ENCODE measurements around the gene DZIP1. TPM values are rescaled to one million over a fixed set of nuclear protein-coding genes. Genes with fewer than 3 reads are reported as not detected.
A peak's percentile ranks its signal among the peaks of the same experiment; 100 is the strongest.
"Not testable (repeated sequence)": the region's sequence is repeated elsewhere in the genome, so short reads cannot be mapped to it uniquely, and the experiment has no call there.

Gene DZIP1
- total RNA-seq (2021; ENCODE audit: unreplicated experiment) (0.17 TPM), Bru-seq, nascent RNA (percentile 6 among the genes with signal in this experiment), BruChase-seq, experiment 1, labeled RNA remaining after a 6-hour chase (percentile 5 among the genes with signal in this experiment), BruChase-seq, experiment 2, labeled RNA remaining after a 2-hour chase (percentile 9 among the genes with signal in this experiment)
- polyA plus RNA-seq (2012), result 0.04 TPM in 1 of 2 replicates, not detected in the other
- long read RNA-seq, result 0 reads

GRCh38 chr13:95644601-95645052, at the start of gene DZIP1:
TSS of gene DZIP1 (minus strand) at chr13:95644706. CDS start at chr13:95642029, 2,677 bp downstream.
- no peak within 1 kb of the TSS for H2AFZ ChIP-seq (ENCODE audit: low read depth, low read length, poor library complexity, severe bottlenecking)
- ChIA-PET POLR2A (no interaction called here), CTCF (interaction anchor here (0.7 to 1.3 kb wide), 2 partner anchors 17 to 21 kb away, joined by 4 to 5 read pairs; no protein-coding TSS in a partner anchor), RAD21 (ENCODE audit: low non-redundant PET in 1 of 2, low total read pairs in 2 of 2, uncharacterized antibody in 2 of 2, unreplicated experiment in 2 of 2) (no interaction called here)
- TF ChIP-seq ZNF274 (IDR thresholded peaks at IDR 0.05; ENCODE audit: low read depth, low read length) (no peak), FOSL1 (IDR thresholded peaks at IDR 0.05; ENCODE audit: low read depth) (no peak), EZH2 (IDR thresholded peaks at IDR 0.05) (no peak), EZH2phosphoT487 (IDR thresholded peaks at IDR 0.05; ENCODE audit: borderline replicate concordance) (no peak), SIN3A (IDR thresholded peaks at IDR 0.05; ENCODE audit: low read depth) (no peak), SRF (IDR thresholded peaks at IDR 0.05; ENCODE audit: low read depth) (no peak), TCF7L2 (IDR thresholded peaks at IDR 0.05; ENCODE audit: borderline replicate concordance, extremely low read depth, insufficient read depth, insufficient read length) (no peak), MAX (IDR thresholded peaks at IDR 0.05) (no peak), JUND (IDR thresholded peaks at IDR 0.05) (no peak), RAD21 (IDR thresholded peaks at IDR 0.05; ENCODE audit: low read depth) (no peak), ATF3 (IDR thresholded peaks at IDR 0.05) (no peak), REST (IDR thresholded peaks at IDR 0.05; ENCODE audit: low read depth) (no peak), EGR1 (IDR thresholded peaks at IDR 0.05; ENCODE audit: low read depth) (no peak), CBX3 (IDR thresholded peaks at IDR 0.05; ENCODE audit: low read depth) (no peak)
- no peak within 1 kb of the TSS for H3K4me3 ChIP-seq (replicated peaks in 1 of 2; ENCODE audit: low read depth in 1 of 2, low read length in 2 of 2)
- DNase-seq (ENCODE audit: low read depth, low spot score) (no peak), ATAC-seq (no peak)
- H4K20me1 ChIP-seq (ENCODE audit: insufficient read depth), result no peaks in the 10 kb centered on the region
- intact Hi-C loops (cut with micrococcal nuclease), result no loop called here
- no peaks in the 10 kb centered on the region for H3K27me3 ChIP-seq (ENCODE audit: insufficient read depth, low read length)
- no peak within 1 kb of the TSS for H3K4me2 ChIP-seq (ENCODE audit: low read length)
- H3K79me2 ChIP-seq (ENCODE audit: insufficient read depth, low read length), result no peaks in the 10 kb centered on the region
- no peaks in the 10 kb centered on the region for H3K36me3 ChIP-seq (ENCODE audit: control insufficient read depth in 1 of 2, insufficient read depth in 2 of 2, low read length in 2 of 2)
- no peaks in the 10 kb centered on the region for H3K9me2 ChIP-seq (ENCODE audit: insufficient read depth)
- H3K4me1 ChIP-seq (ENCODE audit: control insufficient read depth in 1 of 2, insufficient read depth in 2 of 2, low read length in 2 of 2), result no peaks in the 10 kb centered on the region
- no TSS peak for BruUV-seq (replicated peaks)
- no peaks in the 10 kb centered on the region for H3K9me3 ChIP-seq (ENCODE audit: control insufficient read depth in 1 of 2, insufficient read depth in 1 of 2, low read depth in 1 of 2, low read length in 2 of 2)
- no peak within 1 kb of the TSS for H3K27ac ChIP-seq (ENCODE audit: low read depth, low read length)
- H3K9ac ChIP-seq (ENCODE audit: low read length), result no peak within 1 kb of the TSS

- POLR2A ChIA-PET; ATAC-seq; BruUV-seq (replicated peaks); intact Hi-C loops (cut with micrococcal nuclease); CTCF ChIA-PET; H3K27ac ChIP-seq (ENCODE audit: low read depth, low read length); H4K20me1 ChIP-seq (ENCODE audit: insufficient read depth); H3K9me2 ChIP-seq (ENCODE audit: insufficient read depth); H3K4me1 ChIP-seq (ENCODE audit: control insufficient read depth in 1 of 2, insufficient read depth in 2 of 2, low read length in 2 of 2); DNase-seq (ENCODE audit: low read depth, low spot score); H3K27me3 ChIP-seq (ENCODE audit: insufficient read depth, low read length); H3K9me3 ChIP-seq (ENCODE audit: control insufficient read depth in 1 of 2, insufficient read depth in 1 of 2, low read depth in 1 of 2, low read length in 2 of 2); H3K4me2 ChIP-seq (ENCODE audit: low read length); H3K36me3 ChIP-seq (ENCODE audit: control insufficient read depth in 1 of 2, insufficient read depth in 2 of 2, low read length in 2 of 2); H3K9ac ChIP-seq (ENCODE audit: low read length); RAD21 ChIA-PET (ENCODE audit: low non-redundant PET in 1 of 2, low total read pairs in 2 of 2, uncharacterized antibody in 2 of 2, unreplicated experiment in 2 of 2); H2AFZ ChIP-seq (ENCODE audit: low read depth, low read length, poor library complexity, severe bottlenecking); H3K4me3 ChIP-seq (replicated peaks in 1 of 2; ENCODE audit: low read depth in 1 of 2, low read length in 2 of 2): not testable (repeated sequence)
- H3K79me2 ChIP-seq (ENCODE audit: insufficient read depth, low read length), result peaks cover 37% of the 10 kb centered on the region
These were observed 46.5 kb upstream of the DZIP1 start for GRCh38 chr13:95690986-95691385.

Measured in HCT116 (cell line).